ENCODE results near the gene HAGHL.

The HAGHL gene

GRCh38 chr16:726438-727290, at the start of gene HAGHL, which contains the start of gene CCDC78:
TSS of gene HAGHL (plus strand) at chr16:727106. CDS start at chr16:727510, 404 bp downstream.
TSS of gene CCDC78 (minus strand) at chr16:726443. CDS start at chr16:726367, 76 bp downstream.
- peak in 33 of 56 donors; percentile 21 to 77 (median 56) for DNase-seq

GRCh38 chr16:677316-678190, 49.4 kb upstream of the HAGHL start:
- DNase-seq, result no peak

GRCh38 chr16:678209-678857, 48.6 kb upstream of the HAGHL start:
- DNase-seq, result no peak

- peak in 31 of 56 donors; percentile 8 to 80 (median 61) for DNase-seq
Observed at GRCh38 chr16:678858-679813, 47.8 kb upstream of the HAGHL start.

GRCh38 chr16:679814-680624, 46.9 kb upstream of the HAGHL start, which contains the start of gene STUB1:
TSS of gene STUB1 (plus strand) at chr16:680410. CDS start at chr16:680526, 116 bp downstream.
- peak in 55 of 56 donors; percentile 60 to 97 (median 86) for DNase-seq

- DNase-seq, result no peak
Observed at GRCh38 chr16:680625-680945, 46.3 kb upstream of the HAGHL start.

GRCh38 chr16:680967-681745, 45.8 kb upstream of the HAGHL start:
- peak in 2 of 56 donors; percentile 8 to 18 for DNase-seq

GRCh38 chr16:681746-682427, 45.0 kb upstream of the HAGHL start:
- DNase-seq, result peak in 1 of 56 donors; percentile 22

GRCh38 chr16:682493-683395, 44.2 kb upstream of the HAGHL start:
- DNase-seq, result no peak

- DNase-seq, result peak in 1 of 56 donors; percentile 48
Observed at GRCh38 chr16:683396-684070, 43.4 kb upstream of the HAGHL start.

- DNase-seq, result peak; percentile 69 to 98 (median 92)
Observed at GRCh38 chr16:684071-684794, 42.7 kb upstream of the HAGHL start, which contains the start of gene JMJD8. TSS of gene JMJD8 (minus strand) at chr16:684334. CDS start at chr16:684319, 15 bp downstream.

- peak in 1 of 56 donors; percentile 41 for DNase-seq
Observed at GRCh38 chr16:684961-685696, 41.8 kb upstream of the HAGHL start.

GRCh38 chr16:685967-686366, 40.9 kb upstream of the HAGHL start:
- DNase-seq, result peak in 2 of 56 donors; percentile 13 to 24

GRCh38 chr16:686459-687260, 40.2 kb upstream of the HAGHL start:
- DNase-seq, result no peak
